ENCODE results near the gene SMIM27. TPM values are rescaled to one million over a fixed set of nuclear protein-coding genes. Genes with fewer than 3 reads are reported as not detected.
"Not testable (repeated sequence)": the region's sequence is repeated elsewhere in the genome, so short reads cannot be mapped to it uniquely, and the experiment has no call there.

Gene SMIM27
- total RNA-seq, 2 donors from 2014 or later, result 4.1 to 4.6 TPM

DNA sequence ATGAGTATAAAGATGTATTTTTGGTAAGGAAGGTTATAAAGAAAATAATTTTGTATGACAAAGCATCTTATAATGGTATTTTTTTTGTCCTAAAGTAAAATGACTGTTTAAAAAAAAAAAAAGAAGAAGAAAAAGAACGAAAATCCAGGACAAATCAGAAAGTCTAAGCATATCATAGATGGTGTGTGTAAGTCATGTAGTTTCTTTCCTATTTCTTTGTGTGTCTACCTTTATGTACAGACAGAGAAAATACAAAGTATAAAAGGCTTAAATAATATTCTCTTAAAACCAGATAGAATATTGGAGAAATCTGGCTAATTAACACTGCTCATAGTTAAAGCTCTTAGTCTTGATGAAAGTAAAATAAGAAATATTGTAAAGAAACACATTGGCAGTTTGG, 33.9 kb upstream of the SMIM27 start:
- no peaks in the 10 kb centered on the region for H3K27me3 ChIP-seq (replicated peaks; ENCODE audit: insufficient read depth)
- H3K9me3 ChIP-seq, result no peaks in the 10 kb centered on the region
- DNase-seq (ENCODE audit: low spot score) (no peak), ATAC-seq (ENCODE audit: insufficient number of reproducible peaks, low FRiP score, low read depth) (no peak)
- H3K36me3 ChIP-seq, result no peaks in the 10 kb centered on the region
- no peak overlapping the region for H3K4me3 ChIP-seq
- H3K4me1 ChIP-seq (ENCODE audit: control insufficient read depth in 1 of 2, low read depth in 2 of 2), result peaks cover 0 to under 1% of the 10 kb centered on the region in 2 donors
- no peak for TF ChIP-seq CTCF (IDR thresholded peaks at IDR 0.05)
- no peak overlapping the region for H3K27ac ChIP-seq

GRCh38 chr9:32523910-32524309, 28.2 kb upstream of the SMIM27 start:
- Histone ChIP-seq H3K27me3 (replicated peaks; ENCODE audit: insufficient read depth) (no peaks in the 10 kb centered on the region), H3K36me3 (no peaks in the 10 kb centered on the region), H3K4me3 (peak overlapping the region; percentile 85), H3K27ac (no peak overlapping the region), H3K4me1 (ENCODE audit: control insufficient read depth in 1 of 2, low read depth in 2 of 2) (peaks cover 24 to 32% of the 10 kb centered on the region in 2 donors), H3K9me3 (no peaks in the 10 kb centered on the region)
- ATAC-seq (ENCODE audit: insufficient number of reproducible peaks, low FRiP score, low read depth), result no peak
- no peak for DNase-seq (ENCODE audit: low spot score)
- no peak for TF ChIP-seq CTCF (IDR thresholded peaks at IDR 0.05)

DNA sequence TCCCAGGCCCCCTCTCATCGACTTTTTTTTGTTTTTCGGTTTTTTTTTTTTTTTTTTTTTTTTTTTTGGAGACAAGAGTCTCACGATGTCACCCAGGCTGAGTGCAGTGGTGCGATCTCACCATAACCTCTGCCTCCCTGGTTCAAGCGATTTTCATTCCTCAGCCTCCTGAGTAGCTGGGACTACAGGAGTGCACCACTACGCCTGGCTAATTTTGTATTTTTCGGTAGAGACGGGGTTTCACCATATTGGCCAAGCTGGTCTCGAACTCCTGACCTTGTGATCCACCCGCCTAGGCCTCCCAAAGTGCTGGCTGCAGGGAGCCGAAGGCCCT, 27.6 kb upstream of the SMIM27 start:
- not testable (repeated sequence) for DNase-seq (ENCODE audit: low spot score); H3K36me3 ChIP-seq; ATAC-seq (ENCODE audit: insufficient number of reproducible peaks, low FRiP score, low read depth); H3K9me3 ChIP-seq; H3K27ac ChIP-seq; H3K27me3 ChIP-seq (replicated peaks; ENCODE audit: insufficient read depth)
- H3K4me1 ChIP-seq (ENCODE audit: control insufficient read depth in 1 of 2, low read depth in 2 of 2), result peaks cover 24 to 32% of the 10 kb centered on the region in 2 donors
- peak overlapping the region; percentile 85 for H3K4me3 ChIP-seq

DNA sequence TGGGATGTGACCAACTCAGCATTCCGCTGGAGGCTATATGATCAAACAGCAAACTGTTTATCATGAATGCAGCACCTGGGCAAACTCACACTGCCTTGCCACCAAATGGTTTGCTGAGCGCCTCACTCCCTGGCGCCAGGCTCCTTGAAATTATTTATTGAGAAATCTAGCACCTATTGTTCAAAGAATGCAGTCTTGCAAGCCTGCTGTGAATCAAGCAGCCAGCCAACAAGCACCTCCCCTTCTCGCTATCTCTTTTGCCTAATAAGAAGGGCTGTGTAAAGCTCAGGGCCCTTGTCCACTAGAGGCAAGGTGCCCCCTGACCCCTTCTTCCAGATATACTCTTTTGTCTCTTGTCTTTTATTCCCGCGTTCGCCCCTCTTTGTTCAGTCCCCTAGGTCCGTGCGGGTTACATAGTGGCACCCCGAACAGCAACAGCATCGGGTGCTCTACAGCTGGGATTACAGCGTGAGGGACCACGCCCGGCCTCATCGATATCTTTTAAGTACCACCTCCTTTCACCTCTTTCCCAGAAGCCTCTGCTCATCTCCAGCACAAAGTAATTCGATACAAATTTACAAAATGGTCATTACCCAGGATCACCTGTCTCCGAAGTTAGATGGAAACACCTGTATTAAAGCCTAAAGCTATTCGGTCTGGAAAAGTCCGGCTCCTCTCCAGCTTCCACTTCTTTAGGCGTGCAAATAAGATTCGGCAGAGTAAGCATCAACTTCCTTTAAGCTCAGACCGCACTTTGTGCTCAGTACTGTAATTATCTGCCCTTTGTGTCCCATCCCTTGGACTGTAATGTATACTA, 27.0 kb upstream of the SMIM27 start:
- ATAC-seq (ENCODE audit: insufficient number of reproducible peaks, low FRiP score, low read depth), result no peak
- TF ChIP-seq CTCF (IDR thresholded peaks at IDR 0.05), result no peak

GRCh38 chr9:32525709-32526030, 26.5 kb upstream of the SMIM27 start:
- DNase-seq (ENCODE audit: low spot score), result no peak
- H3K4me3 ChIP-seq, result peak overlapping the region; percentile 85
- peaks cover 24 to 32% of the 10 kb centered on the region in 2 donors for H3K4me1 ChIP-seq (ENCODE audit: control insufficient read depth in 1 of 2, low read depth in 2 of 2)
- peak overlapping the region; percentile 73 to 78 for H3K27ac ChIP-seq
- no peaks in the 10 kb centered on the region for H3K36me3 ChIP-seq
- no peak for ATAC-seq (ENCODE audit: insufficient number of reproducible peaks, low FRiP score, low read depth)
- no peaks in the 10 kb centered on the region for H3K9me3 ChIP-seq
- no peaks in the 10 kb centered on the region for H3K27me3 ChIP-seq (replicated peaks; ENCODE audit: insufficient read depth)
- no peak for TF ChIP-seq CTCF (IDR thresholded peaks at IDR 0.05)

More for the DNA sequence above, 27.0 kb upstream of the SMIM27 start:
- Histone ChIP-seq H3K4me1 (ENCODE audit: control insufficient read depth in 1 of 2, low read depth in 2 of 2) (peaks cover 24 to 32% of the 10 kb centered on the region in 2 donors), H3K27ac (peak overlapping the region in 1 of 2 donors; percentile 73), H3K4me3 (peak overlapping the region; percentile 85), H3K9me3 (no peaks in the 10 kb centered on the region), H3K36me3 (no peaks in the 10 kb centered on the region), H3K27me3 (replicated peaks; ENCODE audit: insufficient read depth) (no peaks in the 10 kb centered on the region)
- no peak for DNase-seq (ENCODE audit: low spot score)
